Erythroblast (primary cell): ENCODE results near the gene TCAP.

Experiments
- GATA1 ChIP-seq: IDR thresholded peaks from 2 replicates; pipeline ENCODE4 v1.6.1; 2011; ENCODE audit warnings: low read depth, mild to moderate bottlenecking, control low read depth, low read length, moderate library complexity
- POLR2A ChIP-seq: IDR thresholded peaks from 2 replicates; pipeline ENCODE4 v1.6.1; 2011; ENCODE audit warnings: mild to moderate bottlenecking, low read length

- TF ChIP-seq POLR2A (no peak), GATA1 (no peak)
These were observed 32.8 kb downstream of the TCAP start for GRCh38 chr17:39697961-39698360.
